ENCODE data around the gene ADCY2.

DNA sequence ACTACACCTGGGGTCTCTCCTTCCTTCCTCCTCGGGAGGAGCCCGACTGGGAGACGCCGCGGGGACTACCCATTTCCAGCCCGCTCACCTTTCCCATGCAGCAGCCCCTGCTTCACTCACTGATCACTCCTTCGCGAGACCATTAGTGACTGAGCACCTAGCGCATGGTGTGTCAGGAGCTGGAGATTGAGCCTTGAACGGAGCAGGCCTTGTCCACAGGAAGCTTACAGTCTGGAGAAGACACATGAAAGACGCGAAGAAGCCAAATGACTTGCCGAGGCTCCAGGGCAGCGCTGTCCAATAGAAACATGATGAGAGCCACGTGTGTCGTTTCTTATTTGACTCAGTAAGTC lies 455.3 kb downstream of the ADCY2 start:
- TF ChIP-seq POLR2A (IDR thresholded peaks at IDR 0.05; ENCODE audit: low read depth), result no peak
- TF ChIP-seq, protein P1, sequence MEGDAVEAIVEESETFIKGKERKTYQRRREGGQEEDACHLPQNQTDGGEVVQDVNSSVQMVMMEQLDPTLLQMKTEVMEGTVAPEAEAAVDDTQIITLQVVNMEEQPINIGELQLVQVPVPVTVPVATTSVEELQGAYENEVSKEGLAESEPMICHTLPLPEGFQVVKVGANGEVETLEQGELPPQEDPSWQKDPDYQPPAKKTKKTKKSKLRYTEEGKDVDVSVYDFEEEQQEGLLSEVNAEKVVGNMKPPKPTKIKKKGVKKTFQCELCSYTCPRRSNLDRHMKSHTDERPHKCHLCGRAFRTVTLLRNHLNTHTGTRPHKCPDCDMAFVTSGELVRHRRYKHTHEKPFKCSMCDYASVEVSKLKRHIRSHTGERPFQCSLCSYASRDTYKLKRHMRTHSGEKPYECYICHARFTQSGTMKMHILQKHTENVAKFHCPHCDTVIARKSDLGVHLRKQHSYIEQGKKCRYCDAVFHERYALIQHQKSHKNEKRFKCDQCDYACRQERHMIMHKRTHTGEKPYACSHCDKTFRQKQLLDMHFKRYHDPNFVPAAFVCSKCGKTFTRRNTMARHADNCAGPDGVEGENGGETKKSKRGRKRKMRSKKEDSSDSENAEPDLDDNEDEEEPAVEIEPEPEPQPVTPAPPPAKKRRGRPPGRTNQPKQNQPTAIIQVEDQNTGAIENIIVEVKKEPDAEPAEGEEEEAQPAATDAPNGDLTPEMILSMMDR (IDR thresholded peaks at IDR 0.05), result no peak
